ENCODE data around the gene TMEM45A.
"Not testable (repeated sequence)": the region's sequence is repeated elsewhere in the genome, so short reads cannot be mapped to it uniquely, and the experiment has no call there.

TMEM45A gene

GRCh38 chr3:100578646-100579045 lies 86.2 kb downstream of the TMEM45A start:
- no peak for DNase-seq

DNA sequence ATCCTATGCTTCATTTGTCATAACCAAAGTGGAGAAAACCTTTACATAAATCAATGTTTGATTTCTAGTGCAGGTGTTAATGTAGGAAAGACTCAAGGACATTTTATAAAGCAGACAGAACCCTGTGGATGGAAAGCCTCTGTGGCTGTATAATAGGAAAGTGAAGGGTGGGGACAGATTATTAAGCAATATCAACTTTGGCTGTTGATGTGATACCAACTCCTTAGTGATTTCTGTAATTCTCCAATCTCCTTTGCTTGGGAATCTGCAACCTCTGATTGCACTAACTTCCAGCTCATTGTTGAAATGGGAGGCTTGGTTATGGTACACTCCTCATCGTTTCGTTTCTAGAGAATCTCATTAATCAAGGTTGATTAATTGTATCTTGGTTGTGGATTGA lies 87.7 kb downstream of the TMEM45A start:
- DNase-seq, result no peak

DNA sequence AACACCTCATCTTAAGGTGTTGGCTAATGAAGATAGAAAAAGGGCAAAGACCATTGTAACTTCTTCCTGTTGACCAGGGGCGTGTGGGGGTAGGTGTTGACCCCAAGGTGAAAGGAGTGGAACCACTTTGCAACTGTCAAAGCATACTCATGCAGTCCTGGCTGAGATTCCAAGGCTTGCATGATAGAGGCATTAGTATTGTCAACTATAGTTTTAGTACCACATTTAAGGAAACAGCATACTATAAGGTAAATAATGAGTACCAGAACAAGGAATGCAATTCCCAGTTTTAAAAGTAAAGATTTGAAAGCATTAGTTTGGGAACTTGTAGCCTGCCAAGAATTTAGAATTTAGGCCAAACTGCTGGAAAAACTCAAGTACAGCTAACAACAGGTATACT lies 89.2 kb downstream of the TMEM45A start:
- DNase-seq, result no peak

DNA sequence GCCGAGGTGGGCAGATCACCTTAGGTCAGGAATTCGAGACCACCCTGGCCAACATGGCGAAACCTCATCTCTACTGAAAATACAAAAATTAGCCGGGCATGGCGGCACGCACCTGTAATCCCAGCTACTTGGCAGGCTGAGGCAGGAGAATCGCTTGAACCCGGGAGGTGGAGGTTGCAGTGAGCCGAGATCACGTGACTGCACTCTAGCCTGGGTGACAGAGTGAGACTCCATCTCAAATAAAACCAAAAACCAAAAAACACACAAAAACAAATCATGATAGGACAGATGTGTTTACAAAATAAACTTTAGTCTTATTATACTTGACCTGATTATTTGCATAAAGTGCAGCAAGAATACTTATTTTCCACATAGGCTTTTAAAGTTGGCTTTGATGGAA lies 89.7 kb downstream of the TMEM45A start:
- not testable (repeated sequence) for DNase-seq

- no peak for DNase-seq
These were observed 91.8 kb downstream of the TMEM45A start for GRCh38 chr3:100584101-100584660.

DNA sequence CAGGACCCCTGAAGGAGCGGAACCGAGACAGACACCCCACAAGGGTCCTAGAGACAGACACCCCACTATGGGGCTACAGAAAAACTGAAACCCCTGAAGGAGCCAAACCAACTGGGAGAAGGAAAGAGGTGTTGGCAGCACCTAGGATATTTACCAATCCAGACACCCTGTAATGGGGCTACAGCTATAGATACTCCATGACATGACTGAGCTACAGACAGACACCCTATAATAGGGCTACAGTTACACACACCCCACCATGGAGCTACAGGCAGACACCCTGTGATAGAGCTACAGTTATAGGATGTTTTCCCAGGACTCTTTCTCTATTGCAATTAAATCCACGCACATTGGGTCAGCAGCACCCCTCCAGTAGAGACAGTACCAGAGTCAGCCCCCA lies 94.4 kb downstream of the TMEM45A start:
- no peak for DNase-seq

- no peak for DNase-seq
These were observed 95.8 kb downstream of the TMEM45A start for GRCh38 chr3:100588251-100588650.

DNA sequence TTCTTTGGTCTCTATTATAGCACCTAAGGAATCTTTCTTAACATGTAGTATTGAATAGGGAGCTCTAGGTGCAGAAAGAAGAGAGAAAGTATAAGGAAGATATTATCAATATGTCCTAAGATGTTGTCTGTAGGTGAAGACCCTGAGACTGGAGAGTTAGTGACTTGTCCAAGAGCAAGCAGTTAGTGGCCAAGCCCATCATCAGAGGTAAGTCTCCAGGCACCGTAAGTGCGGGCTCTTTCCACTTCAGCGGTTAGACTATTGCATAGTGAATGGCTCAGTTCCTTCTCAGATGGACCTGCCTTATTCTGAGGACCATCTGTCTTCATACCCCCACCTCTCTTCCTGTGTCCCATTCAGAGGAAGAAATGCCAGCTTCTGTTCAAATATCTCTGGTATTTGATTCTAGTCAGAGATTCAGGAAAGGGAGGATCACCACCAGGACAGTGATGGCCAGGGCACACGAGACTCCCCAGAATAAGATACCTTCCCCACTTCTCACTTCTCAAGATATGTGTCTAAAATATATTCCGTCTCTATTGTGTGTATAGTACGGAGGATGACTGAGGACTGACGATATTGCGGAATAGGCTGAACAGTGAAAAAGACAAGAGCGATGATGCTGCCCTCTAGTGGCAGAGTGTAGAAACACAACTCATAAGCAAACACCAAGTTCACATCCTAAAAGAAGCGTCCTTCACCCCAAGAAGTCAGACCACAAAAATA lies 97.9 kb downstream of the TMEM45A start:
- DNase-seq, result peak; percentile 78

- no peak for DNase-seq
These were observed 98.4 kb downstream of the TMEM45A start for GRCh38 chr3:100590840-100591147.

DNA sequence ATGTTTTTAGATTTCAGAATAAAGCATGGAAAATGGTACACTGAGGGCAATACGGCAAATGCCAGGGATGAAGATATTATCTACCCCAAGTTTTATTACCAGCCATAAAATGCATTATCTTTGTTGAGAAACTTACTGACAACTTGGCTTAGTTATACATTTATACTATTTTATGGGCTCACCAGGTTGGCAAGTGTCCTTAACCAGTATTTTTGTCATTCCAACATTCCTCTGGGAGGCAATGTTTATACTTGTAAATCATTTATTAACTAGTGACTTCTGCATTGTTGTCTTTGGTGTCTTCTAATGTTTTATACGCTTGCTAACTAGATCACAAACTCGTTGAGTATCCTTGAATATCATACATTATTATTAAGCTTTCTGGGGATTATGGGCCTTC lies 99.0 kb downstream of the TMEM45A start:
- no peak for DNase-seq

DNA sequence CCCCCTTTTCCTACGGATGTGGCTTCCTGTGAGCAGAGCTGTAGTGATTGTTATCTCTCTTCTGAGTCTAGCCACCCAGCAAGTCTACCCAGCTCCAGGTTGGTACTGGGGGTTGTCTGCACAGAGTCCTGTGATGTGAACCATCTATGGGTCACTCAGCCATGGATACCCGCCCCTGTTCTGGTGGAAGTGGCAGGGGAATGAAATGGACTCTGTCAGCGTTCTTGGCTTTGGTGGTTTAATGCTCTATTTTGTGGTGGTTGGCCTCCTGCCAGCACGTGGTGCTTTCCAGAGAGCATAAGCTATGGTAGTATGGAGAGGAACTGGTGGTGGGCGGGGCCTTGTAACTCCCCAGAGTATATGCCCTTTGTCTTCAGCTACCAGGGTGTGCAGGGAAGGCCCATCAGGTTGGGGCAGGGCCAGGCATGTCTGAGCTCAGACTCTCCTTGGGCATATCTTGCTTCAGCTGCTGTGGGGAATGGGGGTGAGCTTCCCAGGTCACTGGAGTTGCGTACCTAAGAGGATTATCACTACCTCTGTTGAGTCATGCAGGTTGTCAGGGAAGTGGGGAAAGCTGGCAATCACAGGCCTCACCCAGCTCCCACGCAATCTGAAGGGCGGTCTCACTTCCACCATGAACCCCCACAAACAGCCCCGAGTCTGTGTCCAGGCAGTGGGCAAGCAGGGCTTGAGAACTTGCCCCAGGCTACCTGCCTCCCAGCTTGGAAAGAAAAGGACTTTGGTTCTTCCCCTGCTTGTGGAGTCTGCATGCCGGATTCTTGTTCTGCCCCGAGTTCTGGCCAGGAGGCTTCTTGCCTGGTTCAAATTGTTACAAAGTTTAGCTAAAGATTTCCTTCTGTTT lies 108.0 kb downstream of the TMEM45A start:
- no peak for DNase-seq

- DNase-seq, result no peak
These were observed 110.4 kb downstream of the TMEM45A start for GRCh38 chr3:100602506-100603444.

DNA sequence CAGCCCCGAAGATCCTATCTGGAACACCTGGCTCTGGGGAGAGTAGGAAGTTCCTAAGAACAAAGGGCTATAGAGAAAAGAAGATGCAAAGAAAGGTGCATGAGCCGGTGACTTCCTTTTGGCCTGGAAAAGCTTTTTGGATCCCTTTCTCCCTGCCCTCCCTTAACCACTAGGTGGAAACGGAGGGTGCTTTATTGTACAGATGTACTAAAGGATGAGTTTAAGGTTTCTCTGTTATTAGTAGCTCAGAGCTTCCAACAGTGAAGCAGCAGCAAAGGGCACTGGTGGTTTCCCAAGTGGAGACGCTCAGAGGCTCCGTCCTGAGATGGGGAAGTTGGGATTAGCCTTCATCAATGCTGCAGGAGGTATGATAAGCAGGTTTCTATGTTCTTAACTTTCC lies 111.0 kb downstream of the TMEM45A start:
- DNase-seq, result no peak

GRCh38 chr3:100605358-100605757 lies 112.9 kb downstream of the TMEM45A start:
- no peak for DNase-seq

DNA sequence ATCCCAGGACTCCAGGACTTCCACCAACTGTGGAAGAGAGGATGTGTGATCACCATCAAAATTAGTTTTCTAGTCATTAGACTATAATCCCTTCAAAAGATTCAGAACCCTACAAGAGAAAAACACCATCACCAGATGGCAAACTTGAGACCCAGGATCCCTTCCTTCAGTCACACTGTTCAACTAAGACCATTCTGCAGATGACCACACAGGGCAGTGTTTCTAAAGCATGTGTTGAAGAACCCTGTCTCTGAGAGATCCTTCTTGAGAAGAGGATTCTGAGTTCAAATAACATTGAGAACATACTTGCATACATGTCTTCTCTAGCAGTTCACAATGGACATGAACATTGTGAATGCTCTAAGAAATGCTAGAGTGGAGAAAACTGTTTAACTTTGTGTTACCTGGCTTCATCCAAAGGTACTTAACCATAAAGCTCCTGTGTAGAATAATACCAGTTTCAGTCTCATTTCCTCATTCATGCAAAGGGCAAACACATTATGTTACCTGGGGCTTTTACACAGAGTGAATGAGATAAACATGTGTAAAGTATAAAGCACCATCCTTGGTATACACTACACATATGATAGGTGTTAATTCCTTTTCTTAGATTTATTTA lies 114.6 kb downstream of the TMEM45A start:
- DNase-seq, result no peak

- DNase-seq, result no peak
These were observed 116.9 kb downstream of the TMEM45A start, which contains the start of gene ADGRG7 for GRCh38 chr3:100609305-100609704. ADGRG7 (plus strand) TSS chr3:100609601; CDS start chr3:100609857, 256 bp downstream.

DNA sequence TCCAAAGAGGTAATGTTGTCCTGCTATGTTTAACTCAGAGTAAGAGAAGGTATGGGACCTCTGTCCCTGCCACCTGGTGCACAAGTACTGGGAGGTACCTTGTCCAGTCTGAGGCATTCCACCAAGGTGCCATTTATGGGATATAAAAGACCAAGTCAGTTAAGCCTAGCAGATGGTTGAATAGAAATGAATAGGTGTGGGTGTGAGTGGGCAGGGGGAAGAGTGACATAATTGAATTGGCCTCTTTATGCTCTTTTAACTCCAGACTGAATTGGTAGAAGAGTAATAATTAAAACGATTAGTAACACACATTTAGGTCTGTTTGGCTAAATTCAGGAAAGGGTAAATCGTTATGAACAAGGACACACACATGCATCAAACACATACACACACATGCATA lies 117.5 kb downstream of the TMEM45A start:
- no peak for DNase-seq

GRCh38 chr3:100611221-100611620 lies 118.8 kb downstream of the TMEM45A start:
- DNase-seq, result no peak

DNA sequence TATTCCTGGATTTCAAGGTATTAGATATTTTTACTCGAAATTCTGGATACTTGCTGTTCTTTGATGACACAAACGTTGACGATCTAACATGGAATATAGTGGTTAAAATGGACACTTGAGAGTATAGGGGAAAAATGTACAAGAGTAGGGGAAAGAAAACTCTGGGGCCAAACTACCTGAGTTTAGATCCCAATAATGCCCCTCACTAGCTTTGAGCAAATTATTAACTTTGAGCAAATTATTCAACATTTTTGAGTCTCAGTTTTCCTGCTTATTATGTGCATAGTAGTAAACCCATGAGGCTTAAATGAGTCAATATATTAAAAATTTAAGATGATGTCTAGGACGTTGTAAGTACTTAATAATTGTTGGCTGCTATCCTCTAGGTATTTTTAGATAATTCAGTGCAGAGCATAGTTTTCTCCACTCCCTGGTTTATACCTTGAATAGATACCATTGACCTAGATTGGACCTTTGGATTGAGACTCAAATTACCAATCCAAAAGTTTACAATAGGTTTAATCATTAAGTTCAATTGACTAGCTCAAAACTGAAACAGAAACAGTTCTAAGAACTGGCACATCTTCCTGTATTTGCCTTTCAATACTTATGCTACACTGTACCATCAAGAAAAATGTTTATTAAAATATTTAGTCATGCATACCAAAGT lies 121.4 kb downstream of the TMEM45A start:
- DNase-seq, result no peak

- no peak for DNase-seq
These were observed 122.5 kb downstream of the TMEM45A start for GRCh38 chr3:100614941-100615340.

- no peak for DNase-seq
These were observed 123.3 kb downstream of the TMEM45A start for GRCh38 chr3:100615684-100616083.

GRCh38 chr3:100621251-100621650 lies 128.8 kb downstream of the TMEM45A start:
- DNase-seq, result no peak
